NB4 (cell line): ENCODE results near the gene COG5.

Experiments
- DNase-seq: peaks from one replicate; pipeline ENCODE4 v3.0.0; 2010; ENCODE audit warnings: low read depth
- H3K4me3 ChIP-seq: one replicate; pipeline ENCODE4 v1.5.1; 2011; ENCODE audit warnings: mild to moderate bottlenecking, low read depth, low read length, moderate library complexity
- CTCF ChIP-seq: IDR thresholded peaks from one replicate; pipeline ENCODE4 v1.5.1; 2012; ENCODE audit warnings: low read depth, low read length
- MAX ChIP-seq: IDR thresholded peaks from 2 replicates; pipeline ENCODE4 v1.6.1; 2011; ENCODE audit warnings: low read depth, low read length
- MYC ChIP-seq: IDR thresholded peaks from 2 replicates; pipeline ENCODE4 v1.6.1; 2011; ENCODE audit warnings: low read depth, low read length
- POLR2A ChIP-seq: IDR thresholded peaks from 2 replicates; pipeline ENCODE4 v1.6.1; 2011; ENCODE audit warnings: mild to moderate bottlenecking; ENCODE audit not compliant: insufficient read length; ENCODE audit errors: extremely low read depth

Gene COG5

GRCh38 chr7:107596881-107597581, 33.3 kb upstream of the COG5 start:
- no peak for DNase-seq
- TF ChIP-seq MAX (no peak), POLR2A (no peak), MYC (no peak), CTCF (no peak)
- H3K4me3 ChIP-seq = no peak overlapping the region

- no peak overlapping the region for H3K4me3 ChIP-seq
- TF ChIP-seq POLR2A = no peak
- no peak for TF ChIP-seq MAX
- no peak for TF ChIP-seq MYC
- no peak for TF ChIP-seq CTCF
- no peak for DNase-seq
Measured at GRCh38 chr7:107594961-107595737, 31.4 kb upstream of the COG5 start.

GRCh38 chr7:107593025-107593410, 29.3 kb upstream of the COG5 start:
- no peak overlapping the region for H3K4me3 ChIP-seq
- TF ChIP-seq POLR2A = no peak
- no peak for TF ChIP-seq MAX
- TF ChIP-seq CTCF = no peak
- no peak for TF ChIP-seq MYC
- no peak for DNase-seq

GRCh38 chr7:107592361-107593024, 28.8 kb upstream of the COG5 start:
- H3K4me3 ChIP-seq = no peak overlapping the region
- TF ChIP-seq CTCF (no peak), MAX (no peak), POLR2A (no peak), MYC (no peak)
- no peak for DNase-seq

- no peak overlapping the region for H3K4me3 ChIP-seq
- TF ChIP-seq CTCF = no peak
- DNase-seq = no peak
Measured at GRCh38 chr7:107591421-107591820, 27.7 kb upstream of the COG5 start.
